Thyroid gland (tissue), 4 donors: ENCODE measurements around the gene IWS1.

ENCODE experiments used
- POLR2A ChIP-seq, 2 donors: fragments of 450-650 bp; IDR thresholded peaks; one replicate each; pipeline ENCODE4 v1.6.1; 2017; ENCODE audit warnings: antibody characterized with exemption in 2 of 2, mild to moderate bottlenecking in 2 of 2, moderate library complexity in 1 of 2
- TF ChIP-seq, protein P1 (sequence below), 6 experiments: fragments of 200-600 bp in 3 of 6; fragments of 450-650 bp in 3 of 6; sonication (generic) in 3 of 6; IDR thresholded peaks; one replicate each; pipeline ENCODE4 v1.5.1; 2016 to 2019; ENCODE audit warnings: antibody characterized with exemption in 6 of 6, mild to moderate bottlenecking in 2 of 6, inconsistent platforms in 1 of 6, moderate library complexity in 1 of 6

DNA sequence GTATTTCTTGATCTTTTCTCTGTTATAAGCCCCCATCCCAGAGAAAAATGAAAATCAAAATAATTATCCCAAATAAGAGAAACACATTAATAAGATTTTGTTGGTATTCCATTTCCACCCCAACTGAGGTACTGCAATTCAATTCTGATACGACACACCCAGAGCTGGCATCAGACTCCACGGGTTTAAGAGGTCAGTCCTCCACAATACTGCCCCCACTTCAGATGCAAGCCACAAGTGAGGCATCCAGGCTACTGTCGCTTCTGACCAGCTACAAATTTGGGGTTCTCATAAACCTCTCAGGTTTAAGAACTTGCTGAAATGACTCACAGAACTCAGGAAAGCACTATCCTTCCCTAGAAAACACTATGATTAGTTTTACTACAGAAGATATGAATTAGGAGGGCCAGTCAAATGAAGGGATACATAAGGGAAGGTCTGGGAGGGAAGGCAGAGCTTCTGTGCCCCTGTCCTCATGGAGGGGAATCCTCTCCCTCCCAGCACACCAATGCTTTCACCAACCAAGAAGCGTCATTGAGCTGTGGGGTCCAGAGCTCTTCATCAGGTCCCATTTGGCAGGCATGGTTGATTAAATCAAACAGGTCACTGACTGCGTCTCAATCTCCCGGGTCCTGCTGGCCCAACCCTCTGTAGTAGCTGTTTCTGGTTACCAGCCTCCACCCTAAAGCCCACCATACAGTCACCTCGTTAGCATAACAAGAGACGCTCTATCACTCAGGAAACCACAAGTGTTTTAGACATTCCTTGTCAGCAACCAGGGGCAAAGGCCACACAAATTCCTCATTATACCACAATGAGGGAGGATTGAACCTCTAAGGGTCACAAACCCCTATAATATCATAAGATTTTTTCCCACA is 46.2 kb downstream of the IWS1 start:
- TF ChIP-seq, protein P1, sequence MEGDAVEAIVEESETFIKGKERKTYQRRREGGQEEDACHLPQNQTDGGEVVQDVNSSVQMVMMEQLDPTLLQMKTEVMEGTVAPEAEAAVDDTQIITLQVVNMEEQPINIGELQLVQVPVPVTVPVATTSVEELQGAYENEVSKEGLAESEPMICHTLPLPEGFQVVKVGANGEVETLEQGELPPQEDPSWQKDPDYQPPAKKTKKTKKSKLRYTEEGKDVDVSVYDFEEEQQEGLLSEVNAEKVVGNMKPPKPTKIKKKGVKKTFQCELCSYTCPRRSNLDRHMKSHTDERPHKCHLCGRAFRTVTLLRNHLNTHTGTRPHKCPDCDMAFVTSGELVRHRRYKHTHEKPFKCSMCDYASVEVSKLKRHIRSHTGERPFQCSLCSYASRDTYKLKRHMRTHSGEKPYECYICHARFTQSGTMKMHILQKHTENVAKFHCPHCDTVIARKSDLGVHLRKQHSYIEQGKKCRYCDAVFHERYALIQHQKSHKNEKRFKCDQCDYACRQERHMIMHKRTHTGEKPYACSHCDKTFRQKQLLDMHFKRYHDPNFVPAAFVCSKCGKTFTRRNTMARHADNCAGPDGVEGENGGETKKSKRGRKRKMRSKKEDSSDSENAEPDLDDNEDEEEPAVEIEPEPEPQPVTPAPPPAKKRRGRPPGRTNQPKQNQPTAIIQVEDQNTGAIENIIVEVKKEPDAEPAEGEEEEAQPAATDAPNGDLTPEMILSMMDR (IDR thresholded peaks at IDR 0.05), result no peak
- no peak for TF ChIP-seq POLR2A (IDR thresholded peaks at IDR 0.05)
